22Rv1 (cell line): ENCODE measurements around the gene KIF9.

ENCODE experiments used
- CTCF ChIP-seq: fragments of 450-650 bp; IDR thresholded peaks from 2 replicates; pipeline ENCODE4 v1.5.1; 2017; ENCODE audit warnings: mild to moderate bottlenecking
- ZFX ChIP-seq: fragments of 450-650 bp; IDR thresholded peaks from 2 replicates; pipeline ENCODE4 v1.6.1; 2017; ENCODE audit warnings: antibody characterized with exemption, borderline replicate concordance

- TF ChIP-seq CTCF (peak; percentile 83), ZFX (no peak)
These were observed 41.8 kb upstream of the KIF9 start for GRCh38 chr3:47324278-47324865.
